GM21447 (cell line): ENCODE measurements around the gene SMOC1.

Source experiments
- ATAC-seq: cut with Tn5 transposase; IDR thresholded peaks from one replicate; pipeline ENCODE4 v1.9.1; 2021; ENCODE audit not compliant: unreplicated experiment

SMOC1 gene

GRCh38 chr14:69937367-69938081 is 58.3 kb downstream of the SMOC1 start:
- ATAC-seq: no peak

GRCh38 chr14:69938751-69939150 is 59.5 kb downstream of the SMOC1 start:
- no peak for ATAC-seq

GRCh38 chr14:69941768-69942742 is 62.8 kb downstream of the SMOC1 start:
- no peak for ATAC-seq

DNA sequence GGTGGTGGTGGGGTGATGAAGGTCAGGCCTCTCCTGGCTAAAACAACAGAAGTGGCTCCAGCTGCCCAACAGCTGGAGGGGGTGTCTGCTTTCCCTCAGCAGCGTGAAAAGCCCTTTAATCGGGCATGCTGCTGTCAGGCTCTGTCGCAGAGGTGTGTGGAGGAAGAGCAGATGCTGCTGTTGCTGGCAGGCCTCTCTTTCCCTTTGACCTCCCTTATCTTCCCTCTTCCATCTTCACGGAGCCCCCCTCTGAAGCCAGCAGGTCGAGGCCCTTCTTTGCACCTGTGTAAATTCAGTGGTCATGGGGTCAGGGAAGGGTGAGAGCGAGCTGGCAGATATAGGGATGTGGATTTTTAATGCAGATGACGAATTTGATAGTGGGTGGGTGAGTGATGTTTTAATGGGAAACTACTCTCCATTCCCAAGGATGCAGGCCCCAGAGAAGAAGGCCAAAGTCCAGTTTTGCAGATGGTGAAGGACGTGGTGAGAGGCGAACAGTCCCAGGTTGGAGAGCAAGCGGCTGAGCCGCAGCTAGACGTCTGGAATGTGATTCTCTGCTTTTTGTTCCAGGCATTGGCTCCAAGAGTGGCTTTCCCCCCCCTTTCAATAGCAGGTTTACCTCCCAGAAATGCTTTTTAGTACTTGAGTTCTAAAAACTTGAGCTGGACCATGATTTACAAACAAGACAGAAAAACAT is 64.0 kb downstream of the SMOC1 start:
- no peak for ATAC-seq

GRCh38 chr14:69945347-69945746 is 66.1 kb downstream of the SMOC1 start:
- ATAC-seq: no peak

DNA sequence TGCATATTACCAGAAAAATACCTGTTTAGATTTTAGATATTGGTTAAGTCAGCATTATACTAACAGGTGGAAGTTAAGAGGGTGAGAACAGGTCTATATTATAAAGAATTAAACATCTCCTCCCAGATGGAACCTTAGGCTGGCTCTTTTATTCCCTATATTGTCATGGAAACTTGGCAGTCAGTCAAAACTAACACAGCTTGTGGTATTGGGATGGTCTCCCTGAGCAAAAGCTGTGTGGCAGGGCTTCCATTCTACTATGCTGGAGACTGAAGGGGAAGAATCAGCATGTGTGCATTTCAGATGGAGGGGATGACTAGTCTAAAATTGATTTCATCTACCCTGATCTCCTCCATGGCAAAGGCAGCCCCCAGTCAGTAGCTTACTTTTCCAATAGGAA is 66.7 kb downstream of the SMOC1 start:
- ATAC-seq: no peak

GRCh38 chr14:69948351-69948750 is 69.1 kb downstream of the SMOC1 start:
- ATAC-seq: no peak

- ATAC-seq: no peak
Measured at GRCh38 chr14:69951263-69951662, 72.0 kb downstream of the SMOC1 start.

DNA sequence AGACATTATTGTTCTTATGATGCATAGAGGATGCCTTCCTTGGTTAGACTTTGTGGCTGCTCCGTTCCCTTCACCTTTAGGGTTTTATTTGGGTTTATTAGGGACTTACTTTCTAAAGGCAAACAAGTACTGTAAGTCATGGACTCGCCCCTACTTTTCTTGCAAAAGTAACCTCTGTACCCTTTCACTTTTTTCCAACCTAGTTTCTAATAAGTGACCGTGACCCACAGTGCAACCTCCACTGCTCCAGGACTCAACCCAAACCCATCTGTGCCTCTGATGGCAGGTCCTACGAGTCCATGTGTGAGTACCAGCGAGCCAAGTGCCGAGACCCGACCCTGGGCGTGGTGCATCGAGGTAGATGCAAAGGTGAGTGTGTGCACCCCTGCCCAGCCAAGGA is 72.7 kb downstream of the SMOC1 start:
- ATAC-seq: no peak

DNA sequence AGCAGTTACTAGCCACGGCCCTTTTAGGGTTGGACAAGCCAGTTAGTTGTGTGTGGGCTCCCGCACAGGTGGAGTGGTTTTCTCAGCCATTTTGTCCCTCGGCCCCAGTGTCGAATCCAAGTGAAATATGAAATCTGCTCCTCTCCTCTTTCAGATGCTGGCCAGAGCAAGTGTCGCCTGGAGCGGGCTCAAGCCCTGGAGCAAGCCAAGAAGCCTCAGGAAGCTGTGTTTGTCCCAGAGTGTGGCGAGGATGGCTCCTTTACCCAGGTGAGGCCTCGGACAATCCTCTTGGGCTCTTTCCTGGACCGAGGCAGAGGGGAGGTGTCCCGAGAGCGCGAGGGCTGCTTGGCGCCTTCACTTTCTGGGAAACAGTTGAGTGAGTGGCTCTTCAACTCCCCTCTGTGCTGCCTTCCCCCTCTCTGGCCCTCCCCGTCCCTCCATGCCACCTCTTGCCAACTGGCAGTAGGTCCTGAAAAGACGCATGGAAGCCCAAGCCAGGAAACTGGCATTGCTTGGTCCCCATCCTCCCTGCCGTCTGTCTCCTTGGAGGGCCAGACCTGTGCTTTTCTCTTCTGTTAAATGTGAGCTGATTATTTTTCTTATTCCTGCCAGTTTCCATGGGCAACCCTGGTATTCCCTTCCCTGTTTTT is 74.2 kb downstream of the SMOC1 start:
- no peak for ATAC-seq

- no peak for ATAC-seq
Measured at GRCh38 chr14:69955855-69956845, 76.9 kb downstream of the SMOC1 start.

- ATAC-seq: no peak
Measured at GRCh38 chr14:69956970-69957369, 77.8 kb downstream of the SMOC1 start.

DNA sequence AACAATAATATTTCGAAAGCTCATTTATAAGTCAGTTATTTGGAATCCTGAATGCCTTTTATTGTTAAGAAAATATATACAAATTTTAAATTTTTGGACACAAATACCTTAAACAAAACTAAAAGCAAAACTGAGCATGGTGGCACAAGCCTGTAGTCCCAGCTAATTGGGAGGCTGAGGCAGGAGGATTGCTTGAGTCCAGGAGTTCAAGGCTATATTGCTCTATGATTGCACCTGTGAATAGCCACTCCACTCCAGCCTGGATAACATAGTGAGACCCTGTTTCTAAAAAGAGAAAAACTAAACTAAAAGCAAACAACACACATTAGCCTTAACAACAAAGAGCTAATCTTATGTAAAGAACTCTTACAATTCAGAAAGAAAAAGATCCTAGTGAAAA is 78.8 kb downstream of the SMOC1 start:
- ATAC-seq: no peak

GRCh38 chr14:69959136-69959535 is 79.9 kb downstream of the SMOC1 start:
- ATAC-seq: no peak

- ATAC-seq: no peak
Measured at GRCh38 chr14:69960296-69960695, 81.1 kb downstream of the SMOC1 start.

GRCh38 chr14:69963966-69964365 is 84.8 kb downstream of the SMOC1 start:
- ATAC-seq: no peak

DNA sequence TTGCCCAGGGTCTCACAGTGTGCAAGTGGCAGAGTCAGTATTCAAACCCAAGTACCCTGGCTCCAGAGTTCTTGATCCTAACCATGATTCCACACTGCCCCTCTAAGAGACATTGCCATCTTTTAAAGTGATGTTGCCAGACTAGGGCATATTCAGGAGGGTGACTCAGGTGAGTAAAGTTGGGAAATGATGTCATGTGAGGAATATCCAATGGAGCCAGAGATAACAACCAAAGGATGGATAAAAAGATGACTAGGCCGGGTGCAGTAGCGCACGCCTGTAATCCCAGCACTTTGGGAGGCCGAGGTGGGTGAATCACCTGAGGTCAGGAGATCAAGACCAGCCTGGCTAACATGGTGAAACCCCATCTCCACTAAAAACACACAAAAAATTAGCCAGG is 85.6 kb downstream of the SMOC1 start:
- ATAC-seq: no peak

- ATAC-seq: no peak
Measured at GRCh38 chr14:69968132-69968531, 88.9 kb downstream of the SMOC1 start.

GRCh38 chr14:69968681-69969080 is 89.5 kb downstream of the SMOC1 start:
- no peak for ATAC-seq

DNA sequence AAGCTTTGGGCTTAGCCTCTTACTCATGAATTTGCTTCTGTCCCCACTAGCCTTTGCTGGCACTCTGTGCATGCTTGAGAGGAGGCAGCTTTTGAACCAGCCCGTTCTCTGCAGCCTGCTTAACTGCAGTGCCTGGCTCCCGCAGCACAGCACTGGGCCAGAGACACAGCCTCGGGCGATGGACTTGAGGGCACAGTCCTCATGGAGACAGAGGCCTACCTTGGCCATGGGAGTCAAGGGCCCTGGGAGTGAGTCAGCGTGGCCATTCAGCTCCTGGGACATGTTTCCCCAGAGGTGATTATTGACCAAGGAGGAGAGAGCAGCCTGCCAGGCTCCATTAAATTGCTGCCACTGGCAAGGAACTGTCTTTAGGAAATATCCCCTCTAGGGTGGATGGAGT is 93.5 kb downstream of the SMOC1 start:
- no peak for ATAC-seq
